ENCODE results near the gene RRP12.

RRP12 gene

GRCh38 chr10:97307441-97307840, 93.7 kb downstream of the RRP12 start:
- DNase-seq: no peak
